Measurements from ENCODE around the gene ADAM8.

DNA sequence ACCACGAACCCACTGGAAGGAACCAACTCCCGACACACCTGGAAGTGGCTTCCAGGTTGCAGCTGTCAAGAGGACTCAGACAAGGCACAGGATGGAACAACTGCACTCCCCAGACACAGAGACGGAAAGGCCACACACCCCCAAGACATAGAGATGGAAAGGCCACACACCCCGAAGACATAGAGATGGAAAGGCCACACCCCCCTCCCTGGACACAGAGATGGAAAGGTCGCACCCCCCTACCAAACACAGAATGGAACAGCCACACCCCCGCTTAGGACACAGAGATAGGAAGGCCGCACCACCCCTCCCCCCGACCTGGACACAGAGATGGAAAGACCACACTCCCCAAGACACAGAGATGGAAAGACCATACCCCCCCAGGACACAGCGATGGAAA, 39.6 kb upstream of the ADAM8 start:
- TF ChIP-seq, protein P1, sequence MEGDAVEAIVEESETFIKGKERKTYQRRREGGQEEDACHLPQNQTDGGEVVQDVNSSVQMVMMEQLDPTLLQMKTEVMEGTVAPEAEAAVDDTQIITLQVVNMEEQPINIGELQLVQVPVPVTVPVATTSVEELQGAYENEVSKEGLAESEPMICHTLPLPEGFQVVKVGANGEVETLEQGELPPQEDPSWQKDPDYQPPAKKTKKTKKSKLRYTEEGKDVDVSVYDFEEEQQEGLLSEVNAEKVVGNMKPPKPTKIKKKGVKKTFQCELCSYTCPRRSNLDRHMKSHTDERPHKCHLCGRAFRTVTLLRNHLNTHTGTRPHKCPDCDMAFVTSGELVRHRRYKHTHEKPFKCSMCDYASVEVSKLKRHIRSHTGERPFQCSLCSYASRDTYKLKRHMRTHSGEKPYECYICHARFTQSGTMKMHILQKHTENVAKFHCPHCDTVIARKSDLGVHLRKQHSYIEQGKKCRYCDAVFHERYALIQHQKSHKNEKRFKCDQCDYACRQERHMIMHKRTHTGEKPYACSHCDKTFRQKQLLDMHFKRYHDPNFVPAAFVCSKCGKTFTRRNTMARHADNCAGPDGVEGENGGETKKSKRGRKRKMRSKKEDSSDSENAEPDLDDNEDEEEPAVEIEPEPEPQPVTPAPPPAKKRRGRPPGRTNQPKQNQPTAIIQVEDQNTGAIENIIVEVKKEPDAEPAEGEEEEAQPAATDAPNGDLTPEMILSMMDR (IDR thresholded peaks at IDR 0.05), result no peak
- TF ChIP-seq EZH2 (IDR thresholded peaks at IDR 0.05; ENCODE audit: borderline replicate concordance, insufficient read depth, low read depth, low read length, poor library complexity, severe bottlenecking), result no peak
